IMR-90 (cell line): ENCODE results near the gene TOM1. TPM values are rescaled to one million over a fixed set of nuclear protein-coding genes. Genes with fewer than 3 reads are reported as not detected.
A peak's percentile ranks its signal among the peaks of the same experiment; 100 is the strongest.

ENCODE experiments used
- ATAC-seq: fragments of 200-7000 bp; cut with Tn5 transposase; 2 replicates; pipeline ENCODE4 v1.9.1; 2020; ENCODE audit warnings: low read depth, mild to moderate bottlenecking, moderate library complexity
- BruUV-seq: library from RNA; stranded (reverse); fragments of 400-500 nt; replicated peaks from 2 replicates; lab custom pipeline; 2021; lab: Mats Ljungman, UMichigan
- CTCF ChIA-PET: fragments of 300-600 bp; formaldehyde crosslinking; extraction: SDS; loops from one replicate; lab custom pipeline; 2021; ENCODE audit warnings: antibody characterized with exemption; lab: Yijun Ruan, JAX
- POLR2A ChIA-PET: fragments of 300-600 bp; sonication (Branson Sonifier 250); formaldehyde crosslinking; loops from one replicate; lab custom pipeline; 2022; ENCODE audit warnings: antibody characterized with exemption; ENCODE audit not compliant: unreplicated experiment; lab: Charles Lee
- DNase-seq: peaks from one replicate; pipeline ENCODE4 v3.0.0; 2013
- H2AFZ ChIP-seq: replicated peaks from 2 replicates; pipeline ENCODE3; 2013; ENCODE audit warnings: low read length, mild to moderate bottlenecking; ENCODE audit not compliant: poor library complexity
- H2AK5ac ChIP-seq: 2 replicates; pipeline ENCODE4 v1.6.1; 2013; ENCODE audit warnings: low read depth, low read length, inconsistent platforms
- H2AK9ac ChIP-seq: replicated peaks from 2 replicates; pipeline ENCODE3; 2013; ENCODE audit warnings: mild to moderate bottlenecking, low read depth, low read length, moderate library complexity; ENCODE audit not compliant: poor library complexity
- H2BK120ac ChIP-seq: 2 replicates; pipeline ENCODE4 v1.6.1; 2013; ENCODE audit warnings: low read depth, low read length, inconsistent platforms
- H2BK15ac ChIP-seq: 3 replicates; pipeline ENCODE4 v1.6.1; 2013; ENCODE audit warnings: low read depth, low read length, inconsistent platforms
- H2BK20ac ChIP-seq: 2 replicates; pipeline ENCODE4 v1.6.1; 2013; ENCODE audit warnings: low read depth, mild to moderate bottlenecking, inconsistent platforms, low read length, moderate library complexity
- H2BK5ac ChIP-seq: 2 replicates; pipeline ENCODE4 v1.6.1; 2013; ENCODE audit warnings: mild to moderate bottlenecking, low read depth, low read length, inconsistent platforms; ENCODE audit not compliant: poor library complexity, severe bottlenecking
- H3K14ac ChIP-seq: replicated peaks from 2 replicates; pipeline ENCODE4 v1.6.1; 2013; ENCODE audit warnings: low read depth, low read length, inconsistent platforms
- H3K18ac ChIP-seq: 2 replicates; pipeline ENCODE4 v1.6.1; 2013; ENCODE audit warnings: low read depth, low read length, control low read depth
- H3K23ac ChIP-seq: 2 replicates; pipeline ENCODE4 v1.6.1; 2013; ENCODE audit warnings: low read depth, low read length, inconsistent platforms
- H3K27ac ChIP-seq: 2 replicates; pipeline ENCODE4 v1.5.1; 2013; ENCODE audit warnings: mild to moderate bottlenecking, control low read depth, low read length; ENCODE audit not compliant: insufficient read depth
- H3K27me3 ChIP-seq: 2 replicates; pipeline ENCODE4 v1.6.1; 2013; ENCODE audit warnings: low read length; ENCODE audit not compliant: control insufficient read depth, insufficient read depth
- H3K36me3 ChIP-seq: 2 replicates; pipeline ENCODE4 v1.6.1; 2013; ENCODE audit warnings: low read length, mixed read lengths; ENCODE audit not compliant: control insufficient read depth, insufficient read depth
- H3K4ac ChIP-seq: 2 replicates; pipeline ENCODE4 v1.6.1; 2013; ENCODE audit warnings: low read depth, low read length, inconsistent platforms
- H3K4me1 ChIP-seq: 2 replicates; pipeline ENCODE4 v1.6.1; 2013; ENCODE audit warnings: low read length, mixed read lengths; ENCODE audit not compliant: control insufficient read depth, insufficient read depth
- H3K4me2 ChIP-seq: 2 replicates; pipeline ENCODE4 v1.6.1; 2013; ENCODE audit warnings: low read depth, mild to moderate bottlenecking, control low read depth, low read length, moderate library complexity
- H3K4me3 ChIP-seq: 2 replicates; pipeline ENCODE4 v1.5.1; 2013; ENCODE audit warnings: low read depth, mild to moderate bottlenecking, control low read depth, low read length, moderate library complexity; ENCODE audit not compliant: insufficient read depth
- H3K56ac ChIP-seq: 2 replicates; pipeline ENCODE4 v1.6.1; 2013; ENCODE audit warnings: low read length, inconsistent platforms; ENCODE audit not compliant: insufficient read depth; ENCODE audit errors: extremely low read depth
- H3K79me1 ChIP-seq, 2 experiments: 2 replicates each; pipeline ENCODE4 v1.6.1; 2013; ENCODE audit warnings: low read length in 2 of 2, inconsistent platforms in 1 of 2, low read depth in 1 of 2
- H3K9ac ChIP-seq: 2 replicates; pipeline ENCODE4 v1.6.1; 2013; ENCODE audit warnings: low read depth, low read length, control low read depth
- H3K9me1 ChIP-seq: 2 replicates; pipeline ENCODE4 v1.6.1; 2013; ENCODE audit warnings: low read length, inconsistent platforms; ENCODE audit not compliant: insufficient read depth
- H3K9me3 ChIP-seq: 2 replicates; pipeline ENCODE4 v1.6.1; 2013; ENCODE audit warnings: low read length; ENCODE audit not compliant: control insufficient read depth, insufficient read depth
- H4K20me1 ChIP-seq: 2 replicates; pipeline ENCODE4 v1.6.1; 2013; ENCODE audit warnings: low read length, inconsistent platforms; ENCODE audit not compliant: insufficient read depth
- H4K5ac ChIP-seq: 2 replicates; pipeline ENCODE4 v1.6.1; 2013; ENCODE audit warnings: mild to moderate bottlenecking, low read depth, low read length, control low read depth
- H4K8ac ChIP-seq, 2 experiments: 2 replicates each; pipeline ENCODE4 v1.6.1; 2013; ENCODE audit warnings: low read depth in 2 of 2, low read length in 2 of 2, control low read depth in 1 of 2, inconsistent platforms in 1 of 2
- H4K91ac ChIP-seq: 2 replicates; pipeline ENCODE4 v1.6.1; 2013; ENCODE audit warnings: low read depth, low read length, inconsistent platforms; ENCODE audit not compliant: insufficient read depth
- BHLHE40 ChIP-seq: fragments of 150-350 bp; IDR thresholded peaks from 2 replicates; pipeline ENCODE4 v1.6.1; 2016; ENCODE audit warnings: mild to moderate bottlenecking, low read depth, low read length
- CEBPB ChIP-seq: IDR thresholded peaks from 2 replicates; pipeline ENCODE4 v1.6.1; 2012; ENCODE audit warnings: low read depth, low read length, improper control_type of control experiment
- CHD1 ChIP-seq: IDR thresholded peaks from 2 replicates; pipeline ENCODE4 v1.6.1; 2012; ENCODE audit warnings: low read depth, low read length, improper control_type of control experiment
- FOS ChIP-seq: fragments of 150-350 bp; IDR thresholded peaks from 2 replicates; pipeline ENCODE4 v1.6.1; 2016; ENCODE audit warnings: low read depth, low read length
- MAFK ChIP-seq: IDR thresholded peaks from 2 replicates; pipeline ENCODE4 v1.6.1; 2012; ENCODE audit warnings: low read depth, low read length, improper control_type of control experiment
- MAZ ChIP-seq: IDR thresholded peaks from 2 replicates; pipeline ENCODE4 v1.6.1; 2012; ENCODE audit warnings: low read depth, mild to moderate bottlenecking, low read length, improper control_type of control experiment, moderate library complexity, borderline replicate concordance
- MXI1 ChIP-seq: IDR thresholded peaks from 2 replicates; pipeline ENCODE4 v1.6.1; 2012; ENCODE audit warnings: low read depth, mild to moderate bottlenecking, low read length, moderate library complexity, borderline replicate concordance
- NFE2L2 ChIP-seq: fragments of 150-350 bp; IDR thresholded peaks from 2 replicates; pipeline ENCODE4 v1.6.1; 2016; ENCODE audit warnings: low read depth, mild to moderate bottlenecking, low read length
- RFX5 ChIP-seq: IDR thresholded peaks from 2 replicates; pipeline ENCODE4 v1.8.0; 2012; ENCODE audit warnings: low read depth, mild to moderate bottlenecking, low read length, moderate library complexity
- WGBS, 2 experiments: methylation state at CpG; one replicate each; pipeline versions ENCODE4 v1.1.5 to v1.1.7; 2013; ENCODE audit warnings: missing lambda C conversion rate in 2 of 2; ENCODE audit not compliant: insufficient read length in 1 of 2; ENCODE audit errors: extremely low coverage in 2 of 2; 5-methylcytosine and 5-hydroxymethylcytosine counted together
- dilution Hi-C: fragments of 300-500 bp; cut with HindIII; formaldehyde crosslinking; loops from one replicate; pipeline ENCODE4 v1.14.3; 2018; ENCODE audit warnings: low sequenced_read_pairs; ENCODE audit not compliant: unreplicated experiment
- in situ Hi-C: fragments of 300-500 bp; cut with MboI; formaldehyde crosslinking; loops from 3 replicates; pipeline ENCODE4 v1.14.3; 2019; ENCODE audit warnings: low sequenced_read_pairs, inconsistent platforms, mixed read lengths
- intact Hi-C: fragments of 100-400 bp; cut with micrococcal nuclease; formaldehyde crosslinking; loops from 2 replicates; pipeline ENCODE4 v1.10.0; 2022
- polyA plus RNA-seq, 3 experiments: library from polyadenylated mRNA; depleted of rRNA; stranded (reverse); fragments of >200 nt; gene quantifications; 2 replicates each; pipeline ENCODE4 v1.2.3, GENCODE V29; 2012; ENCODE audit warnings: low replicate concordance in 1 of 3
- total RNA-seq: library from RNA; depleted of rRNA; stranded (reverse); fragments of >200 nt; gene quantifications from 2 replicates; pipeline ENCODE4 v1.2.3, GENCODE V29; 2012
- TF ChIP-seq, protein P1 (sequence below): fragments of 150-350 bp; IDR thresholded peaks from 2 replicates; pipeline ENCODE4 v1.6.1; 2016; ENCODE audit warnings: low read depth, mild to moderate bottlenecking, low read length, moderate library complexity, borderline replicate concordance
- TF ChIP-seq, protein P2 (sequence below): conservative IDR thresholded peaks from 2 replicates; pipeline ENCODE4 v1.5.1; 2012; ENCODE audit warnings: mild to moderate bottlenecking, low read depth, low read length, improper control_type of control experiment

TOM1 gene
- total and polyA plus RNA-seq, 2 of the 4 experiments (the other 2 are of a cell fraction): 38.0 to 46.4 TPM

DNA sequence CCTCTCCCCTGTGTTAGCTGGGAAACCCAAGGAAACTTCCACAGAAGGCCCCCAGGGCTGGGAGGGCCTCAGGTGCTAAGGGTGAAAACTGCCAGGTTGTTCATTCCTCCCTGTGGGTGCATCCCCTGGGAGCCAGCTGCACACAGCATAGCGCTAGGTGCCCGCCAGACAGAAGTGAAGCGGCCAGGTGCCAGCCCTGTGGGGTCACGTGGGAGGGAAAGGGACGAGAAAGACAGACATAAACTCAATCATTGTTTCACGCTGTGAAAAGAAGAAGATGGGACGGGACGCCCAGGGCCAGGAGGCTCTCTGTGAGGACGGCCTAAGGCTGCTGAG, 49.6 kb downstream of the TOM1 start:
- Histone ChIP-seq H4K91ac (no peak overlapping the region), H3K9ac (0 out of 2 replicates have a peak overlapping the region, but pooled peaks have one; percentile 38), H3K4me1 (peaks cover 10% of the 10 kb centered on the region), H3K36me3 (peaks cover 18% of the 10 kb centered on the region; the same call in 1 of the 2 replicates), H3K4me2 (no peak overlapping the region), H4K8ac (no peak overlapping the region), H3K56ac (no peak overlapping the region), H3K18ac (no peak overlapping the region), H2AK5ac (0 out of 2 replicates have a peak overlapping the region, but pooled peaks have one; percentile 6), H2BK120ac (no peak overlapping the region), H2BK5ac (no peak overlapping the region), H4K5ac (no peak overlapping the region), H2AK9ac (no peak overlapping the region), H3K27me3 (no peaks in the 10 kb centered on the region), H3K79me1 (no peaks in the 10 kb centered on the region), H3K9me1 (0 out of 2 replicates have a peak, but pooled peaks cover 2% of the 10 kb centered on the region), H3K4me3 (no peak overlapping the region), H3K9me3 (no peaks in the 10 kb centered on the region), H2AFZ (peak overlapping the region; percentile 21), H3K4ac (no peak overlapping the region), H3K23ac (no peak overlapping the region), H2BK20ac (no peak overlapping the region), H3K14ac (no peak overlapping the region), H3K27ac (no peak overlapping the region), H2BK15ac (no peak overlapping the region), H4K20me1 (no peaks in the 10 kb centered on the region)
- BruUV-seq: no TSS peak
- ChIA-PET CTCF (no interaction called here), POLR2A (no interaction called here)
- intact Hi-C loops (no loop called here), dilution Hi-C loops (no loop called here), in situ Hi-C loops (no loop called here)
- TF ChIP-seq CHD1: no peak
- TF ChIP-seq RFX5: no peak
- no peak for TF ChIP-seq NFE2L2
- TF ChIP-seq, protein P1, sequence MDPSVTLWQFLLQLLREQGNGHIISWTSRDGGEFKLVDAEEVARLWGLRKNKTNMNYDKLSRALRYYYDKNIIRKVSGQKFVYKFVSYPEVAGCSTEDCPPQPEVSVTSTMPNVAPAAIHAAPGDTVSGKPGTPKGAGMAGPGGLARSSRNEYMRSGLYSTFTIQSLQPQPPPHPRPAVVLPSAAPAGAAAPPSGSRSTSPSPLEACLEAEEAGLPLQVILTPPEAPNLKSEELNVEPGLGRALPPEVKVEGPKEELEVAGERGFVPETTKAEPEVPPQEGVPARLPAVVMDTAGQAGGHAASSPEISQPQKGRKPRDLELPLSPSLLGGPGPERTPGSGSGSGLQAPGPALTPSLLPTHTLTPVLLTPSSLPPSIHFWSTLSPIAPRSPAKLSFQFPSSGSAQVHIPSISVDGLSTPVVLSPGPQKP: no peak
- TF ChIP-seq MAZ: no peak
- TF ChIP-seq MXI1: no peak
- TF ChIP-seq, protein P2, sequence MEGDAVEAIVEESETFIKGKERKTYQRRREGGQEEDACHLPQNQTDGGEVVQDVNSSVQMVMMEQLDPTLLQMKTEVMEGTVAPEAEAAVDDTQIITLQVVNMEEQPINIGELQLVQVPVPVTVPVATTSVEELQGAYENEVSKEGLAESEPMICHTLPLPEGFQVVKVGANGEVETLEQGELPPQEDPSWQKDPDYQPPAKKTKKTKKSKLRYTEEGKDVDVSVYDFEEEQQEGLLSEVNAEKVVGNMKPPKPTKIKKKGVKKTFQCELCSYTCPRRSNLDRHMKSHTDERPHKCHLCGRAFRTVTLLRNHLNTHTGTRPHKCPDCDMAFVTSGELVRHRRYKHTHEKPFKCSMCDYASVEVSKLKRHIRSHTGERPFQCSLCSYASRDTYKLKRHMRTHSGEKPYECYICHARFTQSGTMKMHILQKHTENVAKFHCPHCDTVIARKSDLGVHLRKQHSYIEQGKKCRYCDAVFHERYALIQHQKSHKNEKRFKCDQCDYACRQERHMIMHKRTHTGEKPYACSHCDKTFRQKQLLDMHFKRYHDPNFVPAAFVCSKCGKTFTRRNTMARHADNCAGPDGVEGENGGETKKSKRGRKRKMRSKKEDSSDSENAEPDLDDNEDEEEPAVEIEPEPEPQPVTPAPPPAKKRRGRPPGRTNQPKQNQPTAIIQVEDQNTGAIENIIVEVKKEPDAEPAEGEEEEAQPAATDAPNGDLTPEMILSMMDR: no peak
- no peak for TF ChIP-seq BHLHE40
- no peak for TF ChIP-seq MAFK
- TF ChIP-seq CEBPB: no peak
- no peak for TF ChIP-seq FOS
- no peak for DNase-seq
- no peak for ATAC-seq
- WGBS, 2 experiments: 40% methylated on average over 1 of the region's 9 CpGs; no CpG with 5 or more reads in 1 of the 2 experiments
